Stimulated activated CD8-positive, alpha-beta memory T cell treated with anti-CD3 and anti-CD28 coated beads, Interleukin-7, amount 100 ng/mL, for 4 hours (primary cell): ENCODE results near the gene MYBPC3.

Source experiments
- DNase-seq, 2 donors: peaks; one replicate each; pipeline ENCODE4 v3.0.0-alpha.2; 2020; ENCODE audit warnings: low read depth in 2 of 2

The MYBPC3 gene

DNA sequence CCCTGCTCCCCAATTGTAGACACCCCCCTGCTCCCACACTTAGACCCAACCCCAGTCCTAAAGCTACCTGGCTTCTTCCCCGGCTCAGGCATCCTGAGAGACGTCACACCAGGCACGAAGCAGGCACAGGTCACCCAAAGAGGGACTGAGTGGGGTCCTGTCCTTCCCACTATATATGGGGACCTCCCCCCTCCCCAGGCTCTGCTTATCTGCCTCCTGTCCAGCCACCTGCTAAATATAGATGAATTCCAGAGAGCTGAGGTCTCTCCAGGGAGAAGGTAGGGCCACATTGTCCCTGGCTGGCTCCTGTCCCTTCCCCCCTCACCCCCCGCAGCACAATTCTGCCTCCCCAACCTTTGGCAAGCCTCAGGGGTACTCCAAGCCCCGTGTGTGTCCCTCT is at the start of gene MYBPC3:
TSS of gene MYBPC3 (minus strand) at position 147 of the 400 bp plus-strand sequence. CDS start at position 92, 55 bp downstream.
- DNase-seq: no peak

- DNase-seq: no peak
Observed at GRCh38 chr11:47400768-47401279, 48.3 kb upstream of the MYBPC3 start.

DNA sequence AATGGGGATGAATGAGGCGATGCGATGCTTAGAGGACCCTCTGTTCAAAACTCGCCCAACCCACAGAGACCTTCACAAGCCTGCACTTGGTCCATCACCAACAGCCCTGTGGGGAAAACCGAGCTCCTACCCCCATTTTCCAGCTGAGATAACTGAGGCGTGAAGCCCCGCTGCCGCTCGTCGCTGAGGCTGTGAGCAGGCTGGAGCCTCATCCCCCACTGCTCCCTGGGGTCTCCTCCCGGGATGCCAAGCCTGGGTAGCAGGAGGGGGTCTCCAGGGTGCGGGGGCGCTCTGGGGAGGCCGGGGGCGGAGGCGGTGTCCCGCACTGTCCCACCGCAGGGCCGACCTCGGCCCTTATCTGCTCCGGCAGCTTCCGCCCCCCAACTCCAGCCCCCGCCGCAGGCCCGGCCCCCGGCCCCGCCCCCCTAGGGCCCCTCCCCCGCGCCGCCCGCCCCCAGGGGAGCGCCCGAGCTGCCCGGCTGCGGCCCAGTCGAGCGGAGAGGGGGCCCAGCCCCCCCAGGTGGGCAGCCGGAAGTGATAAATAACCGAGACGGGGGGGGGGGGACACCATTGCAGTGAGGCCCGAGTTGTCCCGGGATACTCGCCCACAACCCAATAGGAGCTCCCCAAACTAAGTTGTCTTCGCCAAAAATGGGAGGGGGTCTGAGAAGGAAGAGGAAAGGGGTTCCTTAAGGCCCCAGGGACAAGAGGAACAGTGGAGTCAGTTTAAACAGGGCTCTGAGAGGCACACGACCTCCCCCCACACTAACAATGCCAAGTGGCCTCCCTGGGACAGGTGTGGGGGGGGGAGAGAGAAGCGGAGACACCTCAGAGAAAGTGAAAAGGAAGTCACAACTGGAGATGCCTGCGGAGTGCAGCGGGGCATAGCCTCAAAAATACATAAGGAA is 47.6 kb upstream of the MYBPC3 start:
- DNase-seq: peak in 1 of 2 donors; percentile 38

GRCh38 chr11:47398551-47398950 is 46.0 kb upstream of the MYBPC3 start:
- DNase-seq: no peak

DNA sequence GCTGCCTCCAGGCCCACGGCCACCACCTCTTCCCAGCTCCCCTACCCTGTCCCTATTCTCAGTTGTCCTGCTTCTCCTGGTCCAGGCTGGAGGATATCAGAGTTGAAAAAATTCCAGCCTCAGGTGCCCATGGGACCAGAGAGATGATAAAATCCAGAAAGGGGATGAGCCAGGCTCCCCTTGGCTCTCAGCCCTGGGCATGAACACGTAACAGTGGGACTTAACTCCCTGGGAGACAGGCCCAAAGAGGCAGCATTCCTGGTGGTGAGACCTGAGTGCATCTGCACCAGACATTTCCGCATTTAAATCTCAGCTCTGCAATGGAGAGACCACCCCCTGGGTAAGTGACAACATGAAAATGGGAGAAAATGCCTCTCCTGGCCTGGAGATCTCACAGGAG is 45.5 kb upstream of the MYBPC3 start:
- DNase-seq: no peak

DNA sequence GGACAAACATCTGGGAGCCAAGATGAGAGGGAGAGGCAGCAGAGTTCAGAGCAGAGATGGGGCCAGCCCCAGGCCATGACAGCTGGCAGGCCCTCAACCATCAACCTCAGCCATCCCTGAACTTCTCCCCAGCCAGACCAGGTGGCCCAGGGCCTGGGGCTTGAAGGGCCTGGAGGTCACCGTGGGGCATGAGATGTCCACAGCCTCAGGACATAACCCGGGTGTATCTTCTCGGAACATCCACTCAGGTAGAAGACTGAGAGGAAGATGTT is 43.5 kb upstream of the MYBPC3 start:
- DNase-seq: no peak

- no peak for DNase-seq
Observed at GRCh38 chr11:47395223-47396048, 42.9 kb upstream of the MYBPC3 start.

DNA sequence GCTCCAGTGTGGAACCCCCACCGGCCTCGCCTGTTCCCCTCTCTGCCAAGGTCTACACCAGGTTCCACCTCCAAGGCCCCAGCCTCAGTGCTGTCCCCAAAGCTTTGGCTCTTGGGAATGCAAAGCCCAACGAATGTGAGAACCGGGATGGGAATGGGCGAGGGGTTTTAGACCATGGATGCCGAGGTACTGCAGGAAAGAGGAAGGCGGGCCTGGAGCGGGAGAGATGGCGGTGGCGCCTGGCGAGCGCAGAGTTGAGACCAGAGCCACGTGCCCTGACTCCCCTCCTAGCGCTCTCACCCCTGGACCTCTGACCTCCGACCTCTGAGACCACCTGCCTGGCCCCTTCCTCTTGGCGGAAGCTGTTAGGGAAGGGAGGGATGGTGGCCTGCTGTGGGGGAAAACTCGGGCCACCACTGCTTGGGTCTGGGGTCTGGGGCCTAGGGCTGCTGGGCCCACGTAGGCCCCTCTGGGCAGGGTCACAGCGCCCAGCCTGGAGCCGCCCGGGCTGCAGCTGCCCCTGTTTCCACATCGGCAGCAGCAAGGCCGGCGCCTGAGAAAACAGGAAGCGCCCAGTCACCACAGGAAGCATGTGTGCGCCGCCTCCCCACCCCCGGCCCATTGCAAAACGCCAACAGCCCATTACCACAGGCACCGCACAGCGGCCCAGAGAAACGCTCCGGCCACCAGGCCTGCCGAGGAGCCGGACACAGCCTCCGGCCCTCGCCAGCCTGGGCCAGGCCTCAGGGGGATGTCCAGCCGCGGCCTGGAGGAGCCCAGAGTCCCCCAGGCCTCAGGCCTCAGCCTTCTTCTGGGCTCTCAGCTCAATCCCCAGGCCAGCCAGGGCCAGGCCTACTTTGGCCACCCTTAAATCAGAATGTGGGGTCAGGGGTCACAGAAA is 42.1 kb upstream of the MYBPC3 start:
- DNase-seq: peak in 1 of 2 donors; percentile 52

GRCh38 chr11:47394050-47394321 is 41.5 kb upstream of the MYBPC3 start:
- DNase-seq: no peak

DNA sequence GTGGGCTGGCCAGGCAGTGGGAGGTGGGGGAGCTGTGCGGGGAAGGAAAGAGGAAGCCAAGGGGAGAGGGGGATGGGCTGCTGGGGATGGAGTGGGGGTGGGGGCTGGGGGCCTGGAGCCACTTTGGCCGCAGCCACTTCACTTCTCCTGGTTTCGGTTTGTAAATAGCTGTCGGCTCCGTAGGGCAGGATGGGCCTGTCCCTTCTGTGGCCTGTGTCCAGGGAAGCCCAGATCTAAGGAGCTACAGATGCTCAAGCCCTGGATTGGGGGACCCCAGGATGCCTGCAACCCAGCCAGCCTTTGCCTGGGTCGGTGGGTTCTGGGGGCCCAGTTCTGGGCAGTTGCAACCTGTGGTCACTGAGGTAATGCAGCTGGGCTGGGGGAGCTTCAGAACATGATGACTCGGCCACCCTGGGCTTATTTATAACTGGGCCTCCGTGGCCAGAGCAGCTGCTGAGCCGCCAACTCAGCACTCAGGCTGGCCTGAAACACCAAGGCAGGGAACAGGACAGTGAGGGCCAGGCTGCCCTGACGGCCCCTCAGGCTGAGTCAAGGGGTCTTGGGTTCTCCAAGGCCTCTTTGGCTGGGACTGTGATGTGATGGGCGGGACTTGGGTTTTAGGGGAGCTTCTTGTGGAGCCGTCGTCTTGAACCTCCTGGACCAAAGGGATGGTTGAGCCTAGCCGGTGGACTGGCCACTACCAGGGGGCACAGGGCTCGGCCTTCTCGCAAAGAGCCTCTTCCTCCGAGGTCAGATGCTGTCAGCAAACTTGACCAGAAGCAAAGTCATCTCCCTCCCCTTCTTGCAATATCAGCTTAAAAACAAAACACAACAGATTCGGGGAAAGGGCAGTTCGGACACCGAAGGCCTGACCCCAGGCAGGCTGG is 40.9 kb upstream of the MYBPC3 start:
- DNase-seq: no peak

GRCh38 chr11:47392546-47393162 is 40.2 kb upstream of the MYBPC3 start:
- no peak for DNase-seq

GRCh38 chr11:47391711-47392432 is 39.4 kb upstream of the MYBPC3 start:
- DNase-seq: no peak

DNA sequence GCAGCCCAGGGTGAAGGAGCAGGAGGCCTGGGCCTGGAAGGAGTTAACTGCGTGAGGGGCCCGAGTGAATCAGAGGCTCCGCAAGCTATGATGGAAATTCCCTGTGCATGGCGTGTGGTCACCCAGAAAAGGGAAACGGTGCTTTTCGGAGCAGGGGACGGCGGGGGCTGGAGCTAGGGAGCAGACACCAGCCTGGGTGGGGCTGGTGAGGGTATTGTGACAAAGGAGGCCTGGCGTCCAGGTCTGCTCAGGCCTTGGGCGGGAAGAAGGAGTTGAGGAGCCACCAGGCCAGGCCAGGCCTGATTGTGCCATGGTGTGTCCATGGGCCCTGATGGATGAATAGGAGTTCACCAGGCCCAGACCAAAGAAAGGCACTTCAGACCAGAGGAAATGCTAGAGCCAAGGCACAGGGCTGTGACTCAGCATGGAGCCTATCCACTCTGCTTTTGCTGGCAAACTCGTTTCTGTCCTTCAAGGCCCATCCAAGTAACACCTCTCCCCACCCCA is 38.6 kb upstream of the MYBPC3 start:
- no peak for DNase-seq

- DNase-seq: no peak
Observed at GRCh38 chr11:47390422-47390760, 37.9 kb upstream of the MYBPC3 start.

GRCh38 chr11:47389577-47390421 is 37.3 kb upstream of the MYBPC3 start:
- DNase-seq: no peak

GRCh38 chr11:47388697-47389576 is 36.4 kb upstream of the MYBPC3 start:
- no peak for DNase-seq

DNA sequence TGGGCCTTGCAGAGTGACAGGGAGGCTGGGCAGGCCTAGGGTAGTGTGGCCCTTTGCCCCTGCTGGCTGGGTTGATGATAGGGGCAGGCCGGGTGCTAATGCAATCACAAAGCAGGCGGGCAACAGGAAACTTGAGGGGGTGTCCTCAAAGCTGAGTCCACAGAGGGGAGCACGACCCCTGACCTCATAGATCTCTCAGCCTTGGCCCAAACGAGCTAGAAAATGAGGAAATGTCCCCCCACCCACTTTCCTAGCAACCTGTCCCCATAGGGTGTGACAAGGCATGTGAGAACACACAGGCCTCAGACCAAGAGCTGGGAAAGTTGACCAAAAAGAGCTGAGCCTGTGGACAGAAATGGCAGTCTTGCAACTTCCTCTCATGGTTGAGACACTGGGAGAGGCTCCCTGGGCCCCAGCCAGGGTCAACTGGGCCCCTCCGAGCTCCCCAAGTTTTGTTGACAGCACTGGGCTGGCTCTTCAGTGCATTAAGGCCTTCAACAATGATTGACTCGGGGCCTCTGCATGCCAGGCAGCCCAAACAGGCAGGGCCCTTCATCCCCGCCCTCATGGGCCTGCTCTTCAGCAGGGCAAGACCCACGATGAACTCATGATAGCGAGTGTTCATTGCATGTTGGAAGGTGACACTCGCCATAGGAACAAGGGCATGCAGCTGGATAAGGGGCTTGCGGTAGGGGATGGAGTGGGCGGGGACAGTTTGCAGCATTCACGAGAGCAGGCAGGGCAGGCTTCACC is 35.6 kb upstream of the MYBPC3 start:
- DNase-seq: no peak
